Transverse colon (tissue), 4 donors: ENCODE results near the gene SFRP2. TPM values are rescaled to one million over a fixed set of nuclear protein-coding genes. Genes with fewer than 3 reads are reported as not detected.

Experiments
- DNase-seq: peaks from one replicate; pipeline ENCODE4 v3.0.0-alpha.2; 2019
- H3K27ac ChIP-seq, 4 donors: fragments of 200-600 bp; sonication (generic); 2 replicates each; pipeline ENCODE4 v1.5.1; 2016 to 2018; ENCODE audit warnings: inconsistent platforms in 4 of 4
- H3K27me3 ChIP-seq: fragments of 200-600 bp; sonication (generic); 2 replicates; pipeline ENCODE4 v1.5.1; 2017; ENCODE audit warnings: inconsistent platforms
- H3K36me3 ChIP-seq, 4 donors: fragments of 200-600 bp; sonication (generic); 2 replicates each; pipeline ENCODE4 v1.5.1; 2017 to 2019; ENCODE audit warnings: inconsistent platforms in 4 of 4
- H3K4me1 ChIP-seq, 4 donors: fragments of 200-600 bp; sonication (generic); 2 replicates each; pipeline ENCODE4 v1.5.1; 2017 to 2020; ENCODE audit warnings: inconsistent platforms in 4 of 4
- H3K4me3 ChIP-seq, 4 donors: fragments of 200-600 bp; sonication (generic); 1 replicate in 1 of 4; 2 replicates in 3 of 4; pipeline versions ENCODE4 v1.5.1 to v1.6.1; 2017 to 2019; ENCODE audit warnings: inconsistent platforms in 4 of 4
- H3K9me3 ChIP-seq, 2 donors: fragments of 200-600 bp; sonication (generic); 2 replicates each; pipeline ENCODE4 v1.5.1; 2017 to 2019; ENCODE audit warnings: inconsistent platforms in 2 of 2
- EP300 ChIP-seq: sonication (generic); formaldehyde crosslinking; IDR thresholded peaks from one replicate; pipeline ENCODE4 v1.6.1; 2017; ENCODE audit warnings: antibody characterized with exemption, low read depth
- POLR2A ChIP-seq: fragments of 450-650 bp; IDR thresholded peaks from one replicate; pipeline ENCODE4 v1.6.1; 2016; ENCODE audit warnings: antibody characterized with exemption, mild to moderate bottlenecking, moderate library complexity
- POLR2AphosphoS5 ChIP-seq, 3 donors: sonication (generic); formaldehyde crosslinking; IDR thresholded peaks; one replicate each; pipeline ENCODE4 v1.6.1; 2016; ENCODE audit warnings: antibody characterized with exemption in 3 of 3
- WGBS, 2 donors: methylation state at CpG; one replicate each; pipeline ENCODE4 v1.1.5; 2018; ENCODE audit warnings: low coverage in 1 of 2; 5-methylcytosine and 5-hydroxymethylcytosine counted together
- in situ Hi-C, 4 donors: fragments of 200-750 bp; cut with MboI; loops; one replicate each; pipeline versions ENCODE4 v1.15.0 to v1.15.1; 2017; ENCODE audit warnings: low sequenced_read_pairs in 3 of 4, low pct_ligation_motif_present in 1 of 4, low pct_unique_long_range_greater_than_20kb in 1 of 4
- intact Hi-C: fragments of 100-400 bp; cut with DNase I; formaldehyde crosslinking; loops from one replicate; pipeline ENCODE4 v1.15.1; 2023; ENCODE audit warnings: low total_unique reads
- total RNA-seq, 4 donors: library from RNA; depleted of rRNA; stranded (reverse); fragments of >200 nt; gene quantifications; one replicate each; pipeline ENCODE4 v1.1.0, GENCODE V29; 2016
- TF ChIP-seq, protein P1 (sequence below), 5 experiments: fragments of 200-600 bp in 3 of 5; fragments of 450-650 bp in 2 of 5; sonication (generic) in 3 of 5; IDR thresholded peaks; 1 replicate in 2 of 5; 2 replicates in 3 of 5; pipeline ENCODE4 v1.5.1; 2016 to 2017; ENCODE audit warnings: antibody characterized with exemption in 5 of 5, inconsistent platforms in 3 of 5, mild to moderate bottlenecking in 2 of 5, moderate library complexity in 1 of 5

The SFRP2 gene
- total RNA-seq, 4 donors from 2014 or later = 6.4 to 61.7 (median 15.6) TPM

DNA sequence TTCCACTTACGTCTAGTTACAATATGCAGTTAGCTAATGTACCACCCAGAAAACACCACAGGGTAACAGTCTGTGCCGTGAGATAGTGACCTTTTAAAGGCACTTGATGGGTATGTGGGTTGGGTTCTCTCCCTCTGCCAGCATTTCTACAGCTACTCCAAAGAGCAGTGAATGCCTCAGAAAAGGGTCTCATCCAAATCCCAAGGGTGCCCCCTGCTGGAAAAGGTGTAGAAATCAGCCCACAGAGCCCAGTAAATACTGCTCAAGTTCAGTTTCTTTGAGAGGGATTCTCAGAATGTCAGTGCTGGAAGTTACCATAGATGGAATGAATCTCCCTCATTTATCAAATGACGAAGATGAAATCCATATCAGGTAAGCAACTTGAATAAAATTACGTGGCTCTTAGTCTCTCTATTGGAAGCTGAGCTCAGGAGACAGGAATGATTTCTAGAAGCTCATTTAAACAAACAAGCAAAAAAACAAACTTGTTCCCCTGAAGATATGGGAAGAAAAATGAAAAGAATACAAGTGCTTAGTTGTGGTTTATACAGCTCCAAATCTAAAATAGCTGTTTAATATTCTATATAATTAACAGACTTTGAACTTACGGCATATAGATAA, 38.6 kb downstream of the SFRP2 start:
- TF ChIP-seq, protein P1, sequence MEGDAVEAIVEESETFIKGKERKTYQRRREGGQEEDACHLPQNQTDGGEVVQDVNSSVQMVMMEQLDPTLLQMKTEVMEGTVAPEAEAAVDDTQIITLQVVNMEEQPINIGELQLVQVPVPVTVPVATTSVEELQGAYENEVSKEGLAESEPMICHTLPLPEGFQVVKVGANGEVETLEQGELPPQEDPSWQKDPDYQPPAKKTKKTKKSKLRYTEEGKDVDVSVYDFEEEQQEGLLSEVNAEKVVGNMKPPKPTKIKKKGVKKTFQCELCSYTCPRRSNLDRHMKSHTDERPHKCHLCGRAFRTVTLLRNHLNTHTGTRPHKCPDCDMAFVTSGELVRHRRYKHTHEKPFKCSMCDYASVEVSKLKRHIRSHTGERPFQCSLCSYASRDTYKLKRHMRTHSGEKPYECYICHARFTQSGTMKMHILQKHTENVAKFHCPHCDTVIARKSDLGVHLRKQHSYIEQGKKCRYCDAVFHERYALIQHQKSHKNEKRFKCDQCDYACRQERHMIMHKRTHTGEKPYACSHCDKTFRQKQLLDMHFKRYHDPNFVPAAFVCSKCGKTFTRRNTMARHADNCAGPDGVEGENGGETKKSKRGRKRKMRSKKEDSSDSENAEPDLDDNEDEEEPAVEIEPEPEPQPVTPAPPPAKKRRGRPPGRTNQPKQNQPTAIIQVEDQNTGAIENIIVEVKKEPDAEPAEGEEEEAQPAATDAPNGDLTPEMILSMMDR (IDR thresholded peaks at IDR 0.05) = peak; percentile 35 to 52 (median 49)
- TF ChIP-seq EP300 = no peak
- TF ChIP-seq POLR2AphosphoS5 (IDR thresholded peaks at IDR 0.05) = no peak
- no peak for TF ChIP-seq POLR2A
- Histone ChIP-seq H3K9me3 (no peaks in the 10 kb centered on the region), H3K4me1 (no peaks in the 10 kb centered on the region), H3K4me3 (no peak overlapping the region), H3K36me3 (no peaks in the 10 kb centered on the region), H3K27ac (no peak overlapping the region), H3K27me3 (peaks cover 3% of the 10 kb centered on the region)
- in situ Hi-C loops (loop anchor here in 1 of 4 donors (10.0 kb wide), 1 partner anchor 116 kb away; no protein-coding TSS in a partner anchor), intact Hi-C loops (loop anchor here (10.0 kb wide), 1 partner anchor 406 kb away; the partner anchor contains the start of gene MND1)
- peak; percentile 43 for DNase-seq
- 36 to 45% methylated on average over 4 to 5 of the region's 5 CpGs for WGBS, 2 donors

DNA sequence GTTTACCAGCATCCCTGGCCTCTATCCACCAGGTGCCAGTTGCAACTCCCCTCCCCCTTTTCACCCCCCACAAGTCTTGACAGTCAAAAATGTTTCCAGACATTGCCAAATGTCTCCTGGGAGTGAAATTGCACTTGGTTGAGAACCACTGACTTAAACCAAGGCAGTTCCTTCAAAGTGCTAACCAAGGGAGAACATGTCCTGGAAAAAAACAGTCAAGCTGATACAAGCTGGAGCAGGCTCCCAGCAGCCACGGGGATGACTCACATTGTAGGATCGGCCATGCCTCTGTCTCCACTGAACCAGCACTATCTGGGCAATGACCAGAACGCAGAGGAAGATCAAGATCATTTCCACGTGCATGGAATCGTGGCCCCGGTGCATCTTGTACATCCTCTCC, 40.5 kb downstream of the SFRP2 start:
- no peak overlapping the region for H3K4me3 ChIP-seq
- in situ Hi-C loops (no loop called here), intact Hi-C loops (no loop called here)
- WGBS, 2 donors = 65% methylated on average over 6 of the region's 6 CpGs; no CpG with 5 or more reads in 1 of the 2 donors
- DNase-seq = no peak
- TF ChIP-seq EP300 = no peak
- TF ChIP-seq, protein P1 (IDR thresholded peaks at IDR 0.05) = no peak
- no peak for TF ChIP-seq POLR2A
- TF ChIP-seq POLR2AphosphoS5 (IDR thresholded peaks at IDR 0.05) = no peak
- H3K36me3 ChIP-seq = no peaks in the 10 kb centered on the region
- H3K27me3 ChIP-seq = peaks cover 3% of the 10 kb centered on the region
- H3K27ac ChIP-seq = no peak overlapping the region
- no peaks in the 10 kb centered on the region for H3K4me1 ChIP-seq
- H3K9me3 ChIP-seq = no peaks in the 10 kb centered on the region

GRCh38 chr4:153747406-153747955, 41.4 kb downstream of the SFRP2 start:
- intact Hi-C loops = no loop called here
- H3K4me1 ChIP-seq = no peaks in the 10 kb centered on the region

GRCh38 chr4:153745651-153746050, 43.2 kb downstream of the SFRP2 start:
- TF ChIP-seq EP300 (no peak), POLR2A (no peak), POLR2AphosphoS5 (IDR thresholded peaks at IDR 0.05) (no peak)
- TF ChIP-seq, protein P1 (IDR thresholded peaks at IDR 0.05) = no peak
- Histone ChIP-seq H3K4me3 (no peak overlapping the region), H3K27ac (no peak overlapping the region), H3K27me3 (no peaks in the 10 kb centered on the region), H3K4me1 (no peaks in the 10 kb centered on the region), H3K9me3 (peaks cover 0 to under 1% of the 10 kb centered on the region in 2 donors), H3K36me3 (no peaks in the 10 kb centered on the region)
- DNase-seq = no peak
- intact Hi-C loops = no loop called here
- in situ Hi-C loops = no loop called here

More at GRCh38 chr4:153747406-153747955, 41.4 kb downstream of the SFRP2 start:
- DNase-seq = no peak
- Histone ChIP-seq H3K36me3 (no peaks in the 10 kb centered on the region), H3K27ac (no peak overlapping the region), H3K27me3 (peaks cover 3% of the 10 kb centered on the region), H3K4me3 (no peak overlapping the region), H3K9me3 (no peaks in the 10 kb centered on the region)
- in situ Hi-C loops = no loop called here
- TF ChIP-seq POLR2AphosphoS5 (IDR thresholded peaks at IDR 0.05) = no peak
- no peak for TF ChIP-seq POLR2A
- WGBS, 2 donors = 80 to 90% methylated on average over 4 of the region's 4 CpGs
